ENCODE data around the gene WASF2. TPM values are rescaled to one million over a fixed set of nuclear protein-coding genes. Genes with fewer than 3 reads are reported as not detected.
"Not testable (repeated sequence)": the region's sequence is repeated elsewhere in the genome, so short reads cannot be mapped to it uniquely, and the experiment has no call there.

Gene WASF2
- total RNA-seq, 1 experiment from 2014 or later = 7.9 TPM

- not testable (repeated sequence) for DNase-seq (ENCODE audit: low spot score)
Measured at GRCh38 chr1:27501159-27501558, 11.2 kb upstream of the WASF2 start.

GRCh38 chr1:27499142-27499541 lies 9.2 kb upstream of the WASF2 start:
- no peak for DNase-seq (ENCODE audit: low spot score)

GRCh38 chr1:27496604-27497155 lies 6.7 kb upstream of the WASF2 start:
- no peak for DNase-seq (ENCODE audit: low spot score)

GRCh38 chr1:27492796-27493195 lies 2.8 kb upstream of the WASF2 start:
- DNase-seq (ENCODE audit: low spot score) = no peak

- no peak for DNase-seq (ENCODE audit: low spot score)
Measured at GRCh38 chr1:27491748-27492700, 2.1 kb upstream of the WASF2 start.

- no peak for DNase-seq (ENCODE audit: low spot score)
Measured at GRCh38 chr1:27489501-27489972, 430 bp downstream of the WASF2 start.

GRCh38 chr1:27487966-27488884 lies 1.7 kb downstream of the WASF2 start:
- DNase-seq (ENCODE audit: low spot score) = no peak

- no peak for DNase-seq (ENCODE audit: low spot score)
Measured at GRCh38 chr1:27485363-27485762, 4.6 kb downstream of the WASF2 start.

GRCh38 chr1:27483659-27484058 lies 6.3 kb downstream of the WASF2 start:
- DNase-seq (ENCODE audit: low spot score) = no peak

GRCh38 chr1:27481994-27482620 lies 7.9 kb downstream of the WASF2 start:
- no peak for DNase-seq (ENCODE audit: low spot score)

- DNase-seq (ENCODE audit: low spot score) = no peak
Measured at GRCh38 chr1:27478098-27478497, 11.9 kb downstream of the WASF2 start.

GRCh38 chr1:27476237-27476636 lies 13.7 kb downstream of the WASF2 start:
- no peak for DNase-seq (ENCODE audit: low spot score)

GRCh38 chr1:27475720-27476119 lies 14.2 kb downstream of the WASF2 start:
- DNase-seq (ENCODE audit: low spot score) = no peak

GRCh38 chr1:27473755-27474154 lies 16.2 kb downstream of the WASF2 start:
- no peak for DNase-seq (ENCODE audit: low spot score)

GRCh38 chr1:27472098-27472497 lies 17.9 kb downstream of the WASF2 start:
- not testable (repeated sequence) for DNase-seq (ENCODE audit: low spot score)

- DNase-seq (ENCODE audit: low spot score) = no peak
Measured at GRCh38 chr1:27471477-27471876, 18.5 kb downstream of the WASF2 start.

GRCh38 chr1:27469334-27469733 lies 20.6 kb downstream of the WASF2 start:
- DNase-seq (ENCODE audit: low spot score) = no peak

GRCh38 chr1:27468378-27468777 lies 21.6 kb downstream of the WASF2 start:
- DNase-seq (ENCODE audit: low spot score) = not testable (repeated sequence)

- DNase-seq (ENCODE audit: low spot score) = no peak
Measured at GRCh38 chr1:27464926-27465647, 24.9 kb downstream of the WASF2 start.

- peak; percentile 18 for DNase-seq (ENCODE audit: low spot score)
Measured at GRCh38 chr1:27463916-27464315, 26.1 kb downstream of the WASF2 start.

- DNase-seq (ENCODE audit: low spot score) = not testable (repeated sequence)
Measured at GRCh38 chr1:27458521-27458920, 31.4 kb downstream of the WASF2 start.
